PC-9 (cell line): ENCODE measurements around the gene UBIAD1. TPM values are rescaled to one million over a fixed set of nuclear protein-coding genes. Genes with fewer than 3 reads are reported as not detected.

Experiments used
- BruUV-seq: library from RNA; stranded (reverse); fragments of 400-500 nt; replicated peaks from 2 replicates; lab custom pipeline; 2021; lab: Mats Ljungman, UMichigan
- CTCF ChIA-PET: fragments of 300-600 bp; sonication (Branson Sonifier 250); formaldehyde crosslinking; loops from one replicate; lab custom pipeline; 2022; ENCODE audit warnings: antibody characterized with exemption; lab: Charles Lee
- POLR2A ChIA-PET: fragments of 300-600 bp; sonication (Branson Sonifier 250); formaldehyde crosslinking; loops from one replicate; lab custom pipeline; 2022; ENCODE audit warnings: antibody characterized with exemption; ENCODE audit not compliant: unreplicated experiment; lab: Charles Lee
- DNase-seq, 2 experiments: peaks; one replicate each; pipeline versions ENCODE4 v3.0.0 to v3.0.0-alpha.2; 2015 to 2022; ENCODE audit warnings: mixed read lengths in 1 of 2
- H2AFZ ChIP-seq: fragments of 200-600 bp; sonication (generic); 2 replicates; pipeline ENCODE4 v1.8.1; 2017; ENCODE audit warnings: antibody characterized with exemption
- H3F3A ChIP-seq: fragments of 200-600 bp; sonication (generic); 2 replicates; pipeline ENCODE4 v1.8.1; 2017; ENCODE audit warnings: antibody characterized with exemption, mild to moderate bottlenecking, low read depth; ENCODE audit not compliant: insufficient read depth
- H3K27ac ChIP-seq: fragments of 200-600 bp; sonication (generic); 2 replicates; pipeline ENCODE4 v1.6.1; 2016; ENCODE audit warnings: mixed run types
- H3K27me3 ChIP-seq: fragments of 200-600 bp; sonication (generic); 2 replicates; pipeline ENCODE4 v1.6.1; 2016; ENCODE audit warnings: low read depth, mixed run types; ENCODE audit not compliant: insufficient read depth
- H3K36me3 ChIP-seq: fragments of 200-600 bp; sonication (generic); 2 replicates; pipeline ENCODE4 v1.6.1; 2016; ENCODE audit warnings: low read depth, mixed run types
- H3K4me1 ChIP-seq: fragments of 200-600 bp; sonication (generic); replicated peaks from 2 replicates; pipeline ENCODE4 v1.6.1; 2016; ENCODE audit warnings: mixed run types; ENCODE audit not compliant: insufficient read depth
- H3K4me2 ChIP-seq: fragments of 200-600 bp; sonication (generic); 2 replicates; pipeline ENCODE4 v1.6.1; 2017; ENCODE audit warnings: mixed run types
- H3K4me3 ChIP-seq: fragments of 200-600 bp; sonication (generic); 2 replicates; pipeline ENCODE4 v1.6.1; 2016; ENCODE audit warnings: mixed run types
- H3K79me2 ChIP-seq: fragments of 200-600 bp; sonication (generic); 2 replicates; pipeline ENCODE4 v1.6.1; 2017; ENCODE audit warnings: low read depth, mixed run types
- H3K9me2 ChIP-seq: fragments of 200-600 bp; sonication (generic); 2 replicates; pipeline ENCODE4 v1.8.1; 2017; ENCODE audit warnings: mild to moderate bottlenecking; ENCODE audit not compliant: insufficient read depth
- H3K9me3 ChIP-seq: fragments of 200-600 bp; sonication (generic); 2 replicates; pipeline ENCODE4 v1.8.1; 2016; ENCODE audit warnings: low read depth; ENCODE audit not compliant: insufficient read depth
- H4K20me1 ChIP-seq: fragments of 200-600 bp; sonication (generic); 2 replicates; pipeline ENCODE4 v1.8.1; 2017; ENCODE audit not compliant: insufficient read depth
- CTCF ChIP-seq: fragments of 200-600 bp; sonication (generic); conservative IDR thresholded peaks from 2 replicates; pipeline ENCODE4 v1.6.1; 2017; ENCODE audit warnings: mixed run types, antibody characterized with exemption, mild to moderate bottlenecking, moderate library complexity
- EZH2 ChIP-seq: fragments of 200-600 bp; sonication (generic); IDR thresholded peaks from 2 replicates; pipeline ENCODE4 v1.8.0; 2017; ENCODE audit warnings: antibody characterized with exemption, low read depth
- intact Hi-C: fragments of 100-400 bp; cut with micrococcal nuclease; formaldehyde crosslinking; loops from one replicate; pipeline ENCODE4 v1.10.0; 2022; ENCODE audit not compliant: unreplicated experiment
- total RNA-seq: library from RNA; stranded (reverse); gene quantifications from 2 replicates; pipeline ENCODE4 v1.2.3, GENCODE V29; 2021

The UBIAD1 gene
- total RNA-seq, 1 experiment from 2014 or later: 11.2 TPM

- H3K27ac ChIP-seq: no peak overlapping the region
- H3K4me1 ChIP-seq: 0 out of 2 replicates have a peak, but pooled peaks cover 4% of the 10 kb centered on the region
- no peaks in the 10 kb centered on the region for H3K9me3 ChIP-seq
- H3K9me2 ChIP-seq: no peaks in the 10 kb centered on the region
- H3F3A ChIP-seq: no peaks in the 10 kb centered on the region
- no peaks in the 10 kb centered on the region for H3K36me3 ChIP-seq
- ChIA-PET POLR2A (no interaction called here), CTCF (no interaction called here)
- intact Hi-C loops: no loop called here
- H3K27me3 ChIP-seq: no peaks in the 10 kb centered on the region
- no peak overlapping the region for H2AFZ ChIP-seq
- no peak overlapping the region for H3K4me3 ChIP-seq
- H3K79me2 ChIP-seq: peaks cover 11% of the 10 kb centered on the region
- H4K20me1 ChIP-seq: no peaks in the 10 kb centered on the region
- no peak for DNase-seq
- TF ChIP-seq CTCF (no peak), EZH2 (no peak)
- BruUV-seq: no TSS peak
- no peak overlapping the region for H3K4me2 ChIP-seq
Measured at GRCh38 chr1:11279630-11280029, 6.6 kb downstream of the UBIAD1 start.

GRCh38 chr1:11280719-11281376 is 7.8 kb downstream of the UBIAD1 start:
- no peak for DNase-seq
- H3K79me2 ChIP-seq: no peaks in the 10 kb centered on the region; the same call in 1 of the 2 replicates
- H3K27me3 ChIP-seq: no peaks in the 10 kb centered on the region
- H3F3A ChIP-seq: no peaks in the 10 kb centered on the region
- BruUV-seq: no TSS peak
- no peaks in the 10 kb centered on the region for H4K20me1 ChIP-seq
- H3K4me2 ChIP-seq: no peak overlapping the region
- H3K9me2 ChIP-seq: no peaks in the 10 kb centered on the region
- H3K4me3 ChIP-seq: no peak overlapping the region
- no peaks in the 10 kb centered on the region for H3K4me1 ChIP-seq
- H2AFZ ChIP-seq: no peak overlapping the region
- H3K27ac ChIP-seq: no peak overlapping the region
- intact Hi-C loops: no loop called here
- ChIA-PET CTCF (no interaction called here), POLR2A (no interaction called here)
- no peaks in the 10 kb centered on the region for H3K9me3 ChIP-seq
- TF ChIP-seq CTCF: no peak
- TF ChIP-seq EZH2: no peak
- H3K36me3 ChIP-seq: no peaks in the 10 kb centered on the region

GRCh38 chr1:11281518-11282331 is 8.7 kb downstream of the UBIAD1 start:
- Histone ChIP-seq H3F3A (no peaks in the 10 kb centered on the region), H3K79me2 (no peaks in the 10 kb centered on the region), H3K27ac (no peak overlapping the region), H4K20me1 (no peaks in the 10 kb centered on the region), H3K27me3 (no peaks in the 10 kb centered on the region), H3K9me3 (no peaks in the 10 kb centered on the region), H3K4me3 (no peak overlapping the region), H3K9me2 (no peaks in the 10 kb centered on the region), H3K4me1 (no peaks in the 10 kb centered on the region), H3K36me3 (no peaks in the 10 kb centered on the region), H3K4me2 (no peak overlapping the region), H2AFZ (no peak overlapping the region)
- ChIA-PET CTCF (no interaction called here), POLR2A (interaction anchor here (0.6 kb wide), 1 partner anchor 19 kb away, joined by 4 read pairs; the partner anchor contains the start of gene MTOR)
- intact Hi-C loops: no loop called here
- no peak for TF ChIP-seq CTCF
- no peak for TF ChIP-seq EZH2
- no TSS peak for BruUV-seq
- no peak for DNase-seq
